HepG2 (cell line): Measurements from ENCODE around the gene EYA4.

ENCODE experiments used
- ARHGAP35 ChIP-seq: sonication (generic); formaldehyde crosslinking; IDR thresholded peaks from 2 replicates; pipeline ENCODE4 v1.9.0; 2022; ENCODE audit warnings: mild to moderate bottlenecking, inconsistent platforms, moderate library complexity, missing genetic modification reagents, borderline replicate concordance
- CTCF ChIP-seq: sonication (generic); formaldehyde crosslinking; IDR thresholded peaks from 2 replicates; pipeline ENCODE4 v1.5.0; 2020; ENCODE audit warnings: mild to moderate bottlenecking, missing genetic modification reagents, moderate library complexity
- DPF2 ChIP-seq: sonication (generic); formaldehyde crosslinking; IDR thresholded peaks from 2 replicates; pipeline ENCODE4 v1.4.0; 2020; ENCODE audit warnings: mild to moderate bottlenecking, low read depth, missing genetic modification reagents, borderline replicate concordance
- ETV6 ChIP-seq: sonication (generic); formaldehyde crosslinking; conservative IDR thresholded peaks from 2 replicates; pipeline ENCODE4 v1.4.0; 2020; ENCODE audit warnings: missing genetic modification reagents
- FOXJ3 ChIP-seq: sonication (generic); formaldehyde crosslinking; IDR thresholded peaks from 2 replicates; pipeline ENCODE4 v1.4.0; 2020; ENCODE audit warnings: missing genetic modification reagents, mild to moderate bottlenecking, borderline replicate concordance
- ZBTB26 ChIP-seq: IDR thresholded peaks from 2 replicates; pipeline ENCODE4 v1.6.1; 2016; ENCODE audit warnings: missing compliant biosample characterization, missing genetic modification reagents, borderline replicate concordance
- ZFP1 ChIP-seq: IDR thresholded peaks from 2 replicates; pipeline ENCODE4 v1.6.1; 2016
- ZFP82 ChIP-seq: sonication (generic); formaldehyde crosslinking; IDR thresholded peaks from 2 replicates; pipeline ENCODE4 v1.5.1; 2020; ENCODE audit warnings: mild to moderate bottlenecking, missing genetic modification reagents, borderline replicate concordance
- ZNF251 ChIP-seq: sonication (generic); formaldehyde crosslinking; IDR thresholded peaks from 2 replicates; pipeline ENCODE4 v1.9.0; 2021; ENCODE audit warnings: mild to moderate bottlenecking, missing genetic modification reagents
- ZNF367 ChIP-seq: sonication (generic); formaldehyde crosslinking; IDR thresholded peaks from 2 replicates; pipeline ENCODE4 v1.4.0; 2020; ENCODE audit warnings: missing genetic modification reagents, borderline replicate concordance
- ZNF430 ChIP-seq: sonication (generic); formaldehyde crosslinking; IDR thresholded peaks from 2 replicates; pipeline ENCODE4 v1.9.0; 2021; ENCODE audit warnings: mild to moderate bottlenecking, missing genetic modification reagents
- ZSCAN20 ChIP-seq: sonication (generic); formaldehyde crosslinking; IDR thresholded peaks from 2 replicates; pipeline ENCODE4 v1.4.0; 2020; ENCODE audit warnings: missing genetic modification reagents, mild to moderate bottlenecking, borderline replicate concordance
- ZZZ3 ChIP-seq: sonication (generic); formaldehyde crosslinking; IDR thresholded peaks from 2 replicates; pipeline ENCODE4 v1.4.0; 2020; ENCODE audit warnings: missing genetic modification reagents, mild to moderate bottlenecking, borderline replicate concordance

GRCh38 chr6:133456439-133456838 is 215.3 kb downstream of the EYA4 start:
- no peak for TF ChIP-seq FOXJ3 (CRISPR knock-in tag)
- TF ChIP-seq CTCF (CRISPR knock-in tag) = no peak
- TF ChIP-seq ZFP82 (CRISPR knock-in tag) = no peak
- TF ChIP-seq ZZZ3 (CRISPR knock-in tag) = no peak
- no peak for TF ChIP-seq ARHGAP35 (CRISPR knock-in tag)
- no peak for TF ChIP-seq ETV6 (CRISPR knock-in tag)
- no peak for TF ChIP-seq ZNF251 (CRISPR knock-in tag)
- TF ChIP-seq ZNF367 (CRISPR knock-in tag) = no peak
- no peak for TF ChIP-seq ZBTB26
- TF ChIP-seq ZSCAN20 (CRISPR knock-in tag) = no peak
- no peak for TF ChIP-seq ZNF430 (CRISPR knock-in tag)
- no peak for TF ChIP-seq DPF2 (CRISPR knock-in tag)
- TF ChIP-seq ZFP1 (CRISPR knock-in tag) = no peak
